HepG2 (cell line): ENCODE measurements around the gene PANK3. TPM values are rescaled to one million over a fixed set of nuclear protein-coding genes. Genes with fewer than 3 reads are reported as not detected.

ENCODE experiments used
- ATAC-seq: fragments of 200-7000 bp; cut with Tn5 transposase; 3 replicates; pipeline ENCODE4 v1.9.1; 2020; ENCODE audit warnings: mild to moderate bottlenecking, moderate library complexity
- BruUV-seq: library from RNA; stranded (reverse); fragments of 400-500 nt; replicated peaks from 2 replicates; lab custom pipeline; 2021; lab: Mats Ljungman, UMichigan
- CTCF ChIA-PET: fragments of 300-600 bp; formaldehyde crosslinking; extraction: SDS; loops from one replicate; lab custom pipeline; 2021; ENCODE audit warnings: low total read pairs, inconsistent platforms, low intra/inter-chr PET ratio; lab: Yijun Ruan, JAX
- POLR2A ChIA-PET: fragments of 350-600 bp; sonication (Branson Sonifier 250); formaldehyde crosslinking; loops from one replicate; lab custom pipeline; 2020; ENCODE audit warnings: antibody characterized with exemption, inconsistent platforms; lab: Yijun Ruan, JAX
- DNase-seq: peaks from one replicate; pipeline ENCODE4 v3.0.0-alpha.2; 2015; ENCODE audit warnings: low spot score
- FAIRE-seq: peaks from 3 replicates; lab custom pipeline; 2011; peaks lifted over from hg19 to GRCh38; lab: Jason Lieb, UNC
- H2AFZ ChIP-seq: one replicate; pipeline ENCODE4 v1.6.1; 2011; ENCODE audit warnings: low read length, inconsistent platforms
- H3K27ac ChIP-seq: fragments of 300-600 bp; 3 replicates; pipeline ENCODE4 v1.8.0; 2011; ENCODE audit warnings: mixed run types, mild to moderate bottlenecking, mixed read lengths, low read length, inconsistent platforms; ENCODE audit not compliant: insufficient read depth; ENCODE audit errors: extremely low read length
- H3K27me3 ChIP-seq, 2 experiments: fragments of 200-600 bp in 1 of 2; 2 replicates in 1 of 2; 3 replicates in 1 of 2; pipeline versions ENCODE4 v1.6.0 to v1.8.0; 2011; ENCODE audit warnings: low read length in 2 of 2, mild to moderate bottlenecking in 2 of 2, moderate library complexity in 2 of 2, inconsistent platforms in 1 of 2; ENCODE audit not compliant: insufficient read depth in 2 of 2, control insufficient read depth in 1 of 2
- H3K36me3 ChIP-seq, 2 experiments: fragments of 200-600 bp in 1 of 2; replicated peaks in 1 of 2; 2 replicates in 1 of 2; 3 replicates in 1 of 2; pipeline versions ENCODE4 v1.5.1 to v1.8.0; 2011; ENCODE audit warnings: low read length in 2 of 2, inconsistent platforms in 1 of 2; ENCODE audit not compliant: insufficient read depth in 2 of 2, control insufficient read depth in 1 of 2
- H3K4me1 ChIP-seq: 2 replicates; pipeline ENCODE4 v1.5.1; 2012; ENCODE audit warnings: low read length, inconsistent platforms; ENCODE audit not compliant: insufficient read depth
- H3K4me2 ChIP-seq: 2 replicates; pipeline ENCODE4 v1.6.0; 2011; ENCODE audit warnings: low read depth, low read length, inconsistent platforms
- H3K4me3 ChIP-seq, 3 experiments: fragments of 200-600 bp in 1 of 3; sonication (generic), shearing (Covaris generic) in 1 of 3; replicated peaks in 1 of 3; 2 replicates each; pipeline ENCODE4 v1.5.1; 2011 to 2016; ENCODE audit warnings: low read length in 3 of 3, inconsistent platforms in 2 of 3, low read depth in 2 of 3, mild to moderate bottlenecking in 2 of 3, control low read depth in 1 of 3, mixed read lengths in 1 of 3; ENCODE audit not compliant: insufficient read depth in 1 of 3
- H3K79me2 ChIP-seq: one replicate; pipeline ENCODE4 v1.6.1; 2011; ENCODE audit warnings: low read length, inconsistent platforms; ENCODE audit not compliant: insufficient read depth
- H3K9ac ChIP-seq: 2 replicates; pipeline ENCODE4 v1.6.0; 2011; ENCODE audit warnings: mild to moderate bottlenecking, low read depth, low read length, inconsistent platforms; ENCODE audit not compliant: insufficient read depth
- H3K9me3 ChIP-seq: 2 replicates; pipeline ENCODE4 v1.5.1; 2012; ENCODE audit warnings: mild to moderate bottlenecking, low read length
- H4K20me1 ChIP-seq: 2 replicates; pipeline ENCODE4 v1.6.0; 2011; ENCODE audit warnings: inconsistent platforms, mild to moderate bottlenecking, low read length, moderate library complexity; ENCODE audit not compliant: insufficient read depth
- CBX5 ChIP-seq: sonication (generic); formaldehyde crosslinking; IDR thresholded peaks from 2 replicates; pipeline ENCODE4 v1.4.0; 2020; ENCODE audit warnings: missing genetic modification reagents, borderline replicate concordance
- EEA1 ChIP-seq: sonication (generic); formaldehyde crosslinking; IDR thresholded peaks from 2 replicates; pipeline ENCODE4 v1.5.1; 2020; ENCODE audit warnings: mild to moderate bottlenecking, missing genetic modification reagents, borderline replicate concordance
- GFI1 ChIP-seq: sonication (generic); formaldehyde crosslinking; IDR thresholded peaks from 2 replicates; pipeline ENCODE4 v1.5.0; 2020; ENCODE audit warnings: missing genetic modification reagents, mild to moderate bottlenecking, borderline replicate concordance
- NCOR1 ChIP-seq: fragments of 200-600 bp; sonication (generic); IDR thresholded peaks from 2 replicates; pipeline ENCODE4 v1.7.0; 2017; ENCODE audit warnings: antibody characterized with exemption, low read length, borderline replicate concordance
- NFE2 ChIP-seq: sonication (generic); formaldehyde crosslinking; IDR thresholded peaks from 2 replicates; pipeline ENCODE4 v1.4.0; 2020; ENCODE audit warnings: missing genetic modification reagents
- REXO4 ChIP-seq: sonication (generic); formaldehyde crosslinking; IDR thresholded peaks from 2 replicates; pipeline ENCODE4 v1.8.0; 2022; ENCODE audit warnings: missing genetic modification reagents, mild to moderate bottlenecking, borderline replicate concordance
- SIX4 ChIP-seq: sonication (generic); formaldehyde crosslinking; IDR thresholded peaks from 2 replicates; pipeline ENCODE4 v1.4.0; 2020; ENCODE audit warnings: missing genetic modification reagents
- ZNF143 ChIP-seq: sonication (generic); formaldehyde crosslinking; IDR thresholded peaks from 2 replicates; pipeline ENCODE4 v1.4.0; 2020; ENCODE audit warnings: missing genetic modification reagents
- ZNF20 ChIP-seq: sonication (generic); formaldehyde crosslinking; IDR thresholded peaks from 2 replicates; pipeline ENCODE4 v1.4.0; 2020; ENCODE audit warnings: mild to moderate bottlenecking, moderate library complexity, missing genetic modification reagents
- ZNF24 ChIP-seq: fragments of 450-650 bp; IDR thresholded peaks from 2 replicates; pipeline ENCODE4 v1.6.1; 2017; ENCODE audit warnings: antibody characterized with exemption, mild to moderate bottlenecking
- ZNF441 ChIP-seq: sonication (generic); formaldehyde crosslinking; IDR thresholded peaks from 2 replicates; pipeline ENCODE4 v1.7.0; 2021; ENCODE audit warnings: missing genetic modification reagents, borderline replicate concordance
- ZNF678 ChIP-seq: sonication (generic); formaldehyde crosslinking; IDR thresholded peaks from 2 replicates; pipeline ENCODE4 v1.4.0; 2020; ENCODE audit warnings: mild to moderate bottlenecking, missing genetic modification reagents
- ZNF709 ChIP-seq: sonication (generic); formaldehyde crosslinking; IDR thresholded peaks from 2 replicates; pipeline ENCODE4 v1.5.0; 2020; ENCODE audit warnings: mild to moderate bottlenecking, missing genetic modification reagents
- ZNF773 ChIP-seq: sonication (generic); formaldehyde crosslinking; IDR thresholded peaks from 2 replicates; pipeline ENCODE4 v1.4.0; 2020; ENCODE audit warnings: missing genetic modification reagents, borderline replicate concordance
- WGBS: methylation state at CpG from one replicate; pipeline ENCODE4 v1.1.6; 2017; ENCODE audit warnings: low lambda C conversion rate; 5-methylcytosine and 5-hydroxymethylcytosine counted together
- in situ Hi-C: cut with HindIII; loops from 2 replicates; pipeline ENCODE4 v1.10.0; 2017; ENCODE audit warnings: low pct_unique_long_range_greater_than_20kb; ENCODE audit not compliant: extremely low pct_ligation_motif_present
- intact Hi-C: fragments of 100-400 bp; cut with micrococcal nuclease; formaldehyde crosslinking; loops from one replicate; pipeline ENCODE4 v1.10.0; 2022; ENCODE audit not compliant: unreplicated experiment
- polyA plus RNA-seq, 8 experiments: library from polyadenylated mRNA; depleted of rRNA in 3 of 8; stranded (reverse) in 7 of 8; unstranded in 1 of 8; fragments of >200 nt; fragmentation: Illumina TruSeq in 4 of 8; extraction: Trizol in 4 of 8; gene quantifications; 2 replicates each; pipeline versions ENCODE4 v1.2.1 to v1.2.3, GENCODE V29; 2011 to 2016; ENCODE audit warnings: low read depth in 4 of 8, missing spikeins in 1 of 8, mixed read lengths in 1 of 8; ENCODE audit not compliant: insufficient read depth in 1 of 8
- total RNA-seq, 5 experiments: library from RNA; depleted of rRNA; stranded (reverse); fragments of >200 nt; fragmentation: Illumina TruSeq; extraction: Trizol; gene quantifications; 2 replicates each; pipeline ENCODE4 v1.2.3, GENCODE V29; 2016; ENCODE audit warnings: low read depth in 1 of 5
- TF ChIP-seq, protein P1 (sequence below): IDR thresholded peaks from 2 replicates; pipeline ENCODE4 v1.6.1; 2018; ENCODE audit warnings: missing genetic modification reagents
- TF ChIP-seq, protein P2 (sequence below): sonication (generic); formaldehyde crosslinking; IDR thresholded peaks from 2 replicates; pipeline ENCODE4 v1.8.1; 2023; ENCODE audit warnings: mild to moderate bottlenecking, missing genetic modification reagents
- TF ChIP-seq, protein P3 (sequence below): sonication (generic); formaldehyde crosslinking; IDR thresholded peaks from 2 replicates; pipeline ENCODE4 v1.4.0; 2020; ENCODE audit warnings: missing genetic modification reagents, borderline replicate concordance
- TF ChIP-seq, protein P4 (sequence below): sonication (generic); formaldehyde crosslinking; IDR thresholded peaks from 2 replicates; pipeline ENCODE4 v1.8.1; 2022; ENCODE audit warnings: mild to moderate bottlenecking, missing genetic modification reagents

The PANK3 gene
- total and polyA plus RNA-seq, 2 of the 13 experiments (the other 11 are each of a cell fraction or from before 2014, with no cell fraction given), result 26.9 to 69.5 TPM

DNA sequence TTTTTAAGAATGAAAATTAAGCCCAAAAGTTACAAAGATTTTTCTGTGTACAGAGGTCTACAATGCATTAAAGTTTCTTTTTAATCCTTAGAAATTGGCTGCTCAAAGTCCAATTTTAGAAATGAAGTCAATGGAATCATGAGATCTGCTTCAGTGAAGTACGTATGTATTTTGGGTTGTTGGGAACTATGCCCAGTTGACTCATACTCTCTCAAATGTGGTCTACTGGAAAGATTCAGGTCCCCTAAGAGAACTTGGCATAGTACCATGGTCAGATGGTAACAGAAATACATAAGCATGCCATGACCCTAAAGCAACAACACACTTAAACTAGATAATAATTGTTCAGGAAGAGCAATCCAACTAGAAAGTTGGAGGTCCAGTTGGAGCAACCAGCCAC lies 27.0 kb downstream of the PANK3 start:
- no peak overlapping the region for H2AFZ ChIP-seq
- peaks cover 4% of the 10 kb centered on the region for H3K79me2 ChIP-seq
- peaks cover 13 to 54% of the 10 kb centered on the region in 2 experiments; a peak in 4 of 5 replicates for H3K36me3 ChIP-seq
- POLR2A ChIA-PET, result no interaction called here
- no peaks in the 10 kb centered on the region for H3K4me1 ChIP-seq
- 100% methylated on average over 1 of the region's 1 CpG for WGBS
- no peak overlapping the region for H3K4me3 ChIP-seq
- in situ Hi-C loops (no loop called here), intact Hi-C loops (no loop called here)
- no peaks in the 10 kb centered on the region for H3K27me3 ChIP-seq
- BruUV-seq, result no TSS peak
- H3K9ac ChIP-seq, result no peak overlapping the region
- H3K4me2 ChIP-seq, result no peak overlapping the region
- CTCF ChIA-PET, result no interaction called here
- H3K9me3 ChIP-seq, result no peaks in the 10 kb centered on the region
- FAIRE-seq, result no peak
- no peak for DNase-seq
- H3K27ac ChIP-seq, result no peak overlapping the region
- no peak for ATAC-seq
- H4K20me1 ChIP-seq, result peaks cover 14% of the 10 kb centered on the region
- TF ChIP-seq EEA1 (CRISPR knock-in tag) (no peak), ZNF143 (CRISPR knock-in tag) (no peak), ZNF20 (CRISPR knock-in tag) (no peak), ZNF441 (CRISPR knock-in tag) (no peak), SIX4 (no peak), ZNF24 (no peak), NCOR1 (no peak), ZNF678 (CRISPR knock-in tag) (no peak), ZNF773 (CRISPR knock-in tag) (no peak), NFE2 (no peak), GFI1 (CRISPR knock-in tag) (no peak), CBX5 (no peak), ZNF709 (CRISPR knock-in tag) (no peak), REXO4 (no peak)
- TF ChIP-seq, protein P1, sequence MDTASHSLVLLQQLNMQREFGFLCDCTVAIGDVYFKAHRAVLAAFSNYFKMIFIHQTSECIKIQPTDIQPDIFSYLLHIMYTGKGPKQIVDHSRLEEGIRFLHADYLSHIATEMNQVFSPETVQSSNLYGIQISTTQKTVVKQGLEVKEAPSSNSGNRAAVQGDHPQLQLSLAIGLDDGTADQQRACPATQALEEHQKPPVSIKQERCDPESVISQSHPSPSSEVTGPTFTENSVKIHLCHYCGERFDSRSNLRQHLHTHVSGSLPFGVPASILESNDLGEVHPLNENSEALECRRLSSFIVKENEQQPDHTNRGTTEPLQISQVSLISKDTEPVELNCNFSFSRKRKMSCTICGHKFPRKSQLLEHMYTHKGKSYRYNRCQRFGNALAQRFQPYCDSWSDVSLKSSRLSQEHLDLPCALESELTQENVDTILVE (CRISPR knock-in tag), result no peak
- TF ChIP-seq, protein P2, sequence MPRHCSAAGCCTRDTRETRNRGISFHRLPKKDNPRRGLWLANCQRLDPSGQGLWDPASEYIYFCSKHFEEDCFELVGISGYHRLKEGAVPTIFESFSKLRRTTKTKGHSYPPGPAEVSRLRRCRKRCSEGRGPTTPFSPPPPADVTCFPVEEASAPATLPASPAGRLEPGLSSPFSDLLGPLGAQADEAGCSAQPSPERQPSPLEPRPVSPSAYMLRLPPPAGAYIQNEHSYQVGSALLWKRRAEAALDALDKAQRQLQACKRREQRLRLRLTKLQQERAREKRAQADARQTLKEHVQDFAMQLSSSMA (CRISPR knock-in tag), result no peak
- TF ChIP-seq, protein P3, sequence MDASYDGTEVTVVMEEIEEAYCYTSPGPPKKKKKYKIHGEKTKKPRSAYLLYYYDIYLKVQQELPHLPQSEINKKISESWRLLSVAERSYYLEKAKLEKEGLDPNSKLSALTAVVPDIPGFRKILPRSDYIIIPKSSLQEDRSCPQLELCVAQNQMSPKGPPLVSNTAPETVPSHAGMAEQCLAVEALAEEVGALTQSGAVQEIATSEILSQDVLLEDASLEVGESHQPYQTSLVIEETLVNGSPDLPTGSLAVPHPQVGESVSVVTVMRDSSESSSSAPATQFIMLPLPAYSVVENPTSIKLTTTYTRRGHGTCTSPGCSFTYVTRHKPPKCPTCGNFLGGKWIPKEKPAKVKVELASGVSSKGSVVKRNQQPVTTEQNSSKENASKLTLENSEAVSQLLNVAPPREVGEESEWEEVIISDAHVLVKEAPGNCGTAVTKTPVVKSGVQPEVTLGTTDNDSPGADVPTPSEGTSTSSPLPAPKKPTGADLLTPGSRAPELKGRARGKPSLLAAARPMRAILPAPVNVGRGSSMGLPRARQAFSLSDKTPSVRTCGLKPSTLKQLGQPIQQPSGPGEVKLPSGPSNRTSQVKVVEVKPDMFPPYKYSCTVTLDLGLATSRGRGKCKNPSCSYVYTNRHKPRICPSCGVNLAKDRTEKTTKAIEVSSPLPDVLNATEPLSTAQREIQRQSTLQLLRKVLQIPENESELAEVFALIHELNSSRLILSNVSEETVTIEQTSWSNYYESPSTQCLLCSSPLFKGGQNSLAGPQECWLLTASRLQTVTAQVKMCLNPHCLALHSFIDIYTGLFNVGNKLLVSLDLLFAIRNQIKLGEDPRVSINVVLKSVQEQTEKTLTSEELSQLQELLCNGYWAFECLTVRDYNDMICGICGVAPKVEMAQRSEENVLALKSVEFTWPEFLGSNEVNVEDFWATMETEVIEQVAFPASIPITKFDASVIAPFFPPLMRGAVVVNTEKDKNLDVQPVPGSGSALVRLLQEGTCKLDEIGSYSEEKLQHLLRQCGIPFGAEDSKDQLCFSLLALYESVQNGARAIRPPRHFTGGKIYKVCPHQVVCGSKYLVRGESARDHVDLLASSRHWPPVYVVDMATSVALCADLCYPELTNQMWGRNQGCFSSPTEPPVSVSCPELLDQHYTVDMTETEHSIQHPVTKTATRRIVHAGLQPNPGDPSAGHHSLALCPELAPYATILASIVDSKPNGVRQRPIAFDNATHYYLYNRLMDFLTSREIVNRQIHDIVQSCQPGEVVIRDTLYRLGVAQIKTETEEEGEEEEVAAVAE (CRISPR knock-in tag), result no peak
- TF ChIP-seq, protein P4, sequence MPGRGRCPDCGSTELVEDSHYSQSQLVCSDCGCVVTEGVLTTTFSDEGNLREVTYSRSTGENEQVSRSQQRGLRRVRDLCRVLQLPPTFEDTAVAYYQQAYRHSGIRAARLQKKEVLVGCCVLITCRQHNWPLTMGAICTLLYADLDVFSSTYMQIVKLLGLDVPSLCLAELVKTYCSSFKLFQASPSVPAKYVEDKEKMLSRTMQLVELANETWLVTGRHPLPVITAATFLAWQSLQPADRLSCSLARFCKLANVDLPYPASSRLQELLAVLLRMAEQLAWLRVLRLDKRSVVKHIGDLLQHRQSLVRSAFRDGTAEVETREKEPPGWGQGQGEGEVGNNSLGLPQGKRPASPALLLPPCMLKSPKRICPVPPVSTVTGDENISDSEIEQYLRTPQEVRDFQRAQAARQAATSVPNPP (CRISPR knock-in tag), result no peak
- TF ChIP-seq, all 625 proteins: peak for 0
